KMS-11 (cell line): Measurements from ENCODE around the gene ZFP36L2.

Source experiments
- H2AFZ ChIP-seq: fragments of 200-600 bp; sonication (generic); 2 replicates; pipeline ENCODE4 v1.6.1; 2016; ENCODE audit warnings: antibody characterized with exemption, mixed run types, low read depth
- H3K27ac ChIP-seq: fragments of 200-600 bp; sonication (generic); 2 replicates; pipeline ENCODE4 v1.6.1; 2016; ENCODE audit warnings: mild to moderate bottlenecking, mixed run types
- H3K27me3 ChIP-seq: fragments of 200-600 bp; sonication (generic); 2 replicates; pipeline ENCODE4 v1.6.1; 2017; ENCODE audit warnings: mild to moderate bottlenecking, low read depth, mixed run types, moderate library complexity; ENCODE audit not compliant: insufficient read depth
- H3K36me3 ChIP-seq: fragments of 200-600 bp; sonication (generic); 2 replicates; pipeline ENCODE4 v1.6.1; 2017; ENCODE audit warnings: mild to moderate bottlenecking, mixed run types; ENCODE audit not compliant: insufficient read depth
- H3K4me1 ChIP-seq: fragments of 200-600 bp; sonication (generic); 2 replicates; pipeline ENCODE4 v1.6.1; 2016; ENCODE audit warnings: mild to moderate bottlenecking, low read depth, mixed run types; ENCODE audit not compliant: poor library complexity, severe bottlenecking
- H3K4me2 ChIP-seq: fragments of 200-600 bp; sonication (generic); 2 replicates; pipeline ENCODE4 v1.7.0; 2016; ENCODE audit warnings: mild to moderate bottlenecking, mixed run types
- H3K4me3 ChIP-seq: fragments of 200-600 bp; sonication (generic); IDR thresholded peaks from 2 replicates; pipeline ENCODE4 v1.6.1; 2017; ENCODE audit warnings: low read depth, low read length, mixed read lengths; ENCODE audit not compliant: insufficient read depth
- H3K79me2 ChIP-seq: fragments of 200-600 bp; sonication (generic); 2 replicates; pipeline ENCODE4 v1.6.1; 2016; ENCODE audit warnings: low read depth, mixed run types; ENCODE audit not compliant: insufficient read depth
- H3K9ac ChIP-seq: fragments of 200-600 bp; sonication (generic); 2 replicates; pipeline ENCODE4 v1.6.1; 2016; ENCODE audit warnings: mild to moderate bottlenecking, mixed run types
- H4K20me1 ChIP-seq: fragments of 200-600 bp; sonication (generic); 2 replicates; pipeline ENCODE4 v1.6.1; 2016; ENCODE audit warnings: mild to moderate bottlenecking, mixed run types; ENCODE audit not compliant: insufficient read depth
- CTCF ChIP-seq: fragments of 200-600 bp; sonication (generic); conservative IDR thresholded peaks from 2 replicates; pipeline ENCODE4 v1.6.1; 2017; ENCODE audit warnings: low read depth, mild to moderate bottlenecking, antibody characterized with exemption, low read length, moderate library complexity, mixed read lengths

ZFP36L2 gene

DNA sequence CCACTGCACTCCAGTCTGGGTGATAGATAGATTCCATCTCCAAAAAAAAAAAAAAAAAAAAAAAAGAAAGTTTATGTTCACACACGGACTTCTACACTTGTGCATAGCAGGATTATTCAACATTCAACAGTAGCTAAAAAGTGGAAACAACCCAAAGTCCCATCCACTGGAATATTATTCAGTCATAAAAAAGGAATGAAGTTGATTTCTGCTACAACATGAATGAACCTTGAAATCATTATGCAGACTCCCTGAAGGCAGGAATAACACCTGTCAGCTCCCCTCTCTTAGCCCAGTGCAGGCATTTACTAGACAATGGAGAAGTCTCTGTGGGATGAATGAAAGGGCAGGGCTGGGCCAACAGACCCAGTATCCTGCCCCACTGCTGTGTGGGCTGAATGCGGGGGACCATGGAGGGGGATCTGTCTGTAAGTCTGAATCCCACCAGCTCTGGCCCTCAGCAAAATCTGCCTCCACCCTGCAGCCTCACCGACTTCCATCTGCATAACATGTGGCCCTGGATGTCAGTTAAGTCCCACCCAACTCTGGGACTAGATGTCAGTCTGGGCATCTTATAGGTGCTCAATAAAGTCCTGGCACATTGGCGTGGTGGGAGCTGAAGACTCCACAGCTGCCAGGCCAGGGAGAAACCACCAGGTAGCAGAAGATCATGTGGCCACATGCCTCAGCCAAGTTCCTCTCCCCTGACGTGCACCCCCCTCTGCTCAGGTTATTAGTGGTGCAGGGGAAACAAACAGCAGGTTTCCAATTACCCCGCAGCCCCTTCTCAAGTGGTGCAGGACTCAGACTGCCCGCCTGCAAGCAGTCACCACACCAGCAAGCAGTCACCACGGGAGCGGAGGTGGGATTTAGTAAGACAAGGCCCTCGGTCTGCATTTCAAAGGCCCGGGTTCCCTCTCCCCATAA, 8.9 kb downstream of the ZFP36L2 start:
- Histone ChIP-seq H3K9ac (peak overlapping the region; percentile 73), H3K36me3 (peaks cover 8% of the 10 kb centered on the region; the same call in 1 of the 2 replicates), H3K79me2 (peaks cover 20% of the 10 kb centered on the region; the same call in 1 of the 2 replicates), H4K20me1 (no peaks in the 10 kb centered on the region), H3K4me1 (peaks cover 46% of the 10 kb centered on the region), H3K27ac (peak overlapping the region; percentile 89), H2AFZ (peak overlapping the region; percentile 41; the same call in 1 of the 2 replicates), H3K4me3 (no peak overlapping the region), H3K27me3 (no peaks in the 10 kb centered on the region), H3K4me2 (peak overlapping the region; percentile 89)
- TF ChIP-seq CTCF: no peak

GRCh38 chr2:43216629-43217028, 9.8 kb downstream of the ZFP36L2 start:
- Histone ChIP-seq H3K79me2 (peaks cover 11% of the 10 kb centered on the region; the same call in 1 of the 2 replicates), H3K9ac (no peak overlapping the region), H3K27me3 (no peaks in the 10 kb centered on the region), H4K20me1 (no peaks in the 10 kb centered on the region), H3K4me1 (peaks cover 38% of the 10 kb centered on the region), H2AFZ (no peak overlapping the region), H3K36me3 (no peaks in the 10 kb centered on the region; the same call in 1 of the 2 replicates), H3K27ac (no peak overlapping the region), H3K4me2 (no peak overlapping the region), H3K4me3 (no peak overlapping the region)
- TF ChIP-seq CTCF: no peak

DNA sequence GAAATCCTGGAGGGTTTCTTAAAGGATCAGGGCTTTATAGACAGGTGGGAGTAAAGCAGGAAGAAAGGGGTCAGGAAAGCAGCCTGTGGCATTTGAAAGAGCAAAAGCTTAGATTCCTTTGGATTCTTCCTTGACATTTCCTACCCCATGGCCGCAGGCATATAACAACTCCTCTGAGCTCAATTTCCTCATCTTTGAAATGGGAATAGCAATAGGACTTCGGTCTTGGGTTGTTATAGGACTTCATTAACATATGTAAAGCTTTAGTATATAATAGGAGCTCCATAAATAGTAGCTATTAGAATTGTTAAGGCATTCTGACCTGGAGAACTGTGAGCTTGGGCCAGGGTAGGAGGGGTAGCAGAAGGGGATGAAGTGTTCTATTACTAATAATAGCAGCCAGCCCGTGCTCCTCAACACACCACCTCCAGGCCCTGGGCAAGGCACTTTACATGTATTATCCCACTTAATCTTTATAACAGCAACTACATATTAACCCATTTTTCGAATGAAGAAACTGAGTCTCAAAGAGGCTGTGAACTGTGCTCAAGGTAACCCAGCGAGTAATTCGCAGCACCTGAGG, 10.6 kb downstream of the ZFP36L2 start:
- H3K36me3 ChIP-seq: no peaks in the 10 kb centered on the region
- H4K20me1 ChIP-seq: no peaks in the 10 kb centered on the region
- no peak overlapping the region for H2AFZ ChIP-seq
- no peak overlapping the region for H3K4me2 ChIP-seq
- no peak overlapping the region for H3K9ac ChIP-seq
- TF ChIP-seq CTCF: no peak
- H3K27ac ChIP-seq: no peak overlapping the region
- 0 out of 2 replicates have a peak, but pooled peaks cover 3% of the 10 kb centered on the region for H3K79me2 ChIP-seq
- H3K27me3 ChIP-seq: no peaks in the 10 kb centered on the region
- H3K4me1 ChIP-seq: peaks cover 29% of the 10 kb centered on the region
- no peak overlapping the region for H3K4me3 ChIP-seq

DNA sequence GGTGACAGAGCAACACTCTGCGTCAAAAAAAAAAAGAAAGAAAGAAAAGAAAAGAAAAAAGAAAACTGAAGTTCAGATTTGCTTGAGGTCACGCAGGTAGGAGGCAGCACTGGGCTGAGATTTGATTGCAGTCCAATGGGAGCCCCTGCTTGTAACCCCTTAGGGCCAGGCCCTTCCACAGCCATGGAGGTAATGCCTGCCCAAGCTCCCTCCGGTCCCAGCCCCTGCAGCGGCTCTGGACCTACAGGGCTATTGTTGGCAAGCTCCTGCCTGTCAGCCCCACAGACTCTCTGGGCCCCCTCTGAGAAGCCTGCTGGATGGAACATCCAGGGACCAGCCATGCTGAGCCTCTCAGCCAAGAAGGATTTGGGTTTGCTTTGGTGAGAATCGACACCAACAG, 12.2 kb downstream of the ZFP36L2 start:
- H3K27me3 ChIP-seq: no peaks in the 10 kb centered on the region
- H3K9ac ChIP-seq: no peak overlapping the region
- H3K4me2 ChIP-seq: no peak overlapping the region
- H3K4me3 ChIP-seq: no peak overlapping the region
- H4K20me1 ChIP-seq: no peaks in the 10 kb centered on the region
- H3K36me3 ChIP-seq: no peaks in the 10 kb centered on the region
- H3K4me1 ChIP-seq: peaks cover 23% of the 10 kb centered on the region
- H3K79me2 ChIP-seq: no peaks in the 10 kb centered on the region
- no peak overlapping the region for H2AFZ ChIP-seq
- TF ChIP-seq CTCF: no peak
- H3K27ac ChIP-seq: no peak overlapping the region
